Esophagus muscularis mucosa (tissue), 4 donors: Measurements from ENCODE around the gene UTP18.

ENCODE experiments used
- EP300 ChIP-seq: sonication (generic); formaldehyde crosslinking; IDR thresholded peaks from one replicate; pipeline ENCODE4 v1.6.1; 2017; ENCODE audit warnings: antibody characterized with exemption
- POLR2A ChIP-seq: fragments of 450-650 bp; IDR thresholded peaks from one replicate; pipeline ENCODE4 v1.6.1; 2017; ENCODE audit warnings: antibody characterized with exemption, moderate library complexity, mild to moderate bottlenecking, low read depth
- POLR2AphosphoS5 ChIP-seq, 2 donors: sonication (generic); formaldehyde crosslinking; IDR thresholded peaks; one replicate each; pipeline ENCODE4 v1.6.1; 2017; ENCODE audit warnings: antibody characterized with exemption in 2 of 2
- TF ChIP-seq, protein P1 (sequence below), 3 experiments: fragments of 200-600 bp in 2 of 3; fragments of 450-650 bp in 1 of 3; sonication (generic) in 2 of 3; IDR thresholded peaks; one replicate each; pipeline ENCODE4 v1.5.1; 2017 to 2019; ENCODE audit warnings: antibody characterized with exemption in 3 of 3, mild to moderate bottlenecking in 2 of 3, moderate library complexity in 1 of 3

DNA sequence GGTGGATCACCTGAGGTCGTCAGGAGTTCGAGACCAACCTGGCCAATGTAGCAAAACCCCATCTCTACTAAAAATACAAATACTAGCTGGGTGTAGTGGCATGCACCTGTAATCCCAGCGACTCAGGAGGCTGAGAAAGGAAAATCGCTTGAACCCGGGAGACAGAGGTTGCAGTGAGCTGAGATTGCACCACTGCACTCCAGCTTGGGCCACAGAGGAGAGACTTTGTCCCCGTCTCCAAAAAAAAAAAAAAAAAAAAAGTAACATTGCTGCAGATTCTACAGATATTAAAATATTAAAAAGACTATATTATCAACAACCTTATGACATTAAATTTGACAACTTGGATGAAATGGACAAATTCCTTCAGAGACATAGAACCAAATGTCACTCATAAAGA, 26.2 kb upstream of the UTP18 start:
- TF ChIP-seq, protein P1, sequence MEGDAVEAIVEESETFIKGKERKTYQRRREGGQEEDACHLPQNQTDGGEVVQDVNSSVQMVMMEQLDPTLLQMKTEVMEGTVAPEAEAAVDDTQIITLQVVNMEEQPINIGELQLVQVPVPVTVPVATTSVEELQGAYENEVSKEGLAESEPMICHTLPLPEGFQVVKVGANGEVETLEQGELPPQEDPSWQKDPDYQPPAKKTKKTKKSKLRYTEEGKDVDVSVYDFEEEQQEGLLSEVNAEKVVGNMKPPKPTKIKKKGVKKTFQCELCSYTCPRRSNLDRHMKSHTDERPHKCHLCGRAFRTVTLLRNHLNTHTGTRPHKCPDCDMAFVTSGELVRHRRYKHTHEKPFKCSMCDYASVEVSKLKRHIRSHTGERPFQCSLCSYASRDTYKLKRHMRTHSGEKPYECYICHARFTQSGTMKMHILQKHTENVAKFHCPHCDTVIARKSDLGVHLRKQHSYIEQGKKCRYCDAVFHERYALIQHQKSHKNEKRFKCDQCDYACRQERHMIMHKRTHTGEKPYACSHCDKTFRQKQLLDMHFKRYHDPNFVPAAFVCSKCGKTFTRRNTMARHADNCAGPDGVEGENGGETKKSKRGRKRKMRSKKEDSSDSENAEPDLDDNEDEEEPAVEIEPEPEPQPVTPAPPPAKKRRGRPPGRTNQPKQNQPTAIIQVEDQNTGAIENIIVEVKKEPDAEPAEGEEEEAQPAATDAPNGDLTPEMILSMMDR (IDR thresholded peaks at IDR 0.05) = no peak
- TF ChIP-seq POLR2A (no peak), EP300 (no peak), POLR2AphosphoS5 (IDR thresholded peaks at IDR 0.05) (no peak)
